Neural cell (in vitro differentiated cells): ENCODE measurements around the gene PKP2.

ENCODE experiments used
- CTCF ChIP-seq: fragments of 450-650 bp; IDR thresholded peaks from 2 replicates; pipeline ENCODE4 v1.5.1; 2014; ENCODE audit warnings: antibody characterized with exemption, mild to moderate bottlenecking, moderate library complexity; ENCODE audit not compliant: poor library complexity, severe bottlenecking
- EP300 ChIP-seq: fragments of 450-650 bp; conservative IDR thresholded peaks from 2 replicates; pipeline ENCODE4 v1.6.1; 2014; ENCODE audit warnings: antibody characterized with exemption, mild to moderate bottlenecking, moderate library complexity; ENCODE audit not compliant: poor library complexity, severe bottlenecking
- EZH2 ChIP-seq: fragments of 200-600, 300-800 bp; shearing (Covaris generic), sonication (generic); IDR thresholded peaks from 2 replicates; pipeline ENCODE4 v1.6.1; 2014; ENCODE audit warnings: antibody characterized with exemption, low read length, borderline replicate concordance, mild to moderate bottlenecking; ENCODE audit not compliant: insufficient read depth, poor library complexity, severe bottlenecking
- MXI1 ChIP-seq: fragments of 450-650 bp; conservative IDR thresholded peaks from 2 replicates; pipeline ENCODE4 v1.6.1; 2014; ENCODE audit warnings: antibody characterized with exemption, mild to moderate bottlenecking; ENCODE audit not compliant: poor library complexity, severe bottlenecking
- SMC3 ChIP-seq: fragments of 450-650 bp; conservative IDR thresholded peaks from 2 replicates; pipeline ENCODE4 v1.6.1; 2014; ENCODE audit warnings: antibody characterized with exemption, mild to moderate bottlenecking, moderate library complexity; ENCODE audit not compliant: poor library complexity
- TAF1 ChIP-seq: IDR thresholded peaks from 2 replicates; pipeline ENCODE4 v1.6.1; 2012; ENCODE audit warnings: low read depth

- peak; percentile 57 for TF ChIP-seq CTCF
- no peak for TF ChIP-seq EZH2
- no peak for TF ChIP-seq TAF1
- TF ChIP-seq MXI1, result no peak
- peak; percentile 62 for TF ChIP-seq SMC3
- TF ChIP-seq EP300, result no peak
These were observed 22.6 kb upstream of the PKP2 start for GRCh38 chr12:32918890-32919801.
